Measurements from ENCODE around the gene FBXW12. TPM values are rescaled to one million over a fixed set of nuclear protein-coding genes. Genes with fewer than 3 reads are reported as not detected.

The FBXW12 gene
- total and polyA plus RNA-seq, 4 donors = not detected

GRCh38 chr3:48412375-48413001, 40.5 kb downstream of the FBXW12 start:
- H3K4me1 ChIP-seq (ENCODE audit: control insufficient read depth in 4 of 4, insufficient read depth in 4 of 4, low read length in 3 of 4) = no peaks in the 10 kb centered on the region
- TF ChIP-seq EGR1 (IDR thresholded peaks at IDR 0.05; ENCODE audit: low read depth in 2 of 2) (no peak), NR2F2 (IDR thresholded peaks at IDR 0.05) (no peak), FOXA2 (IDR thresholded peaks at IDR 0.05) (no peak), SP1 (IDR thresholded peaks at IDR 0.05) (no peak), JUND (IDR thresholded peaks at IDR 0.05) (no peak), HNF4G (IDR thresholded peaks at IDR 0.05) (no peak), MAX (IDR thresholded peaks at IDR 0.05) (no peak), RAD21 (IDR thresholded peaks at IDR 0.05) (no peak), GABPA (IDR thresholded peaks at IDR 0.05 in 1 of 2, conservative IDR thresholded peaks at IDR 0.05 in 1 of 2) (no peak), YY1 (IDR thresholded peaks at IDR 0.05) (no peak), FOXA1 (IDR thresholded peaks at IDR 0.05) (no peak), TAF1 (conservative IDR thresholded peaks at IDR 0.05) (no peak), HNF4A (conservative IDR thresholded peaks at IDR 0.05) (no peak), RXRA (IDR thresholded peaks at IDR 0.05) (no peak), REST (IDR thresholded peaks at IDR 0.05) (no peak)
- TF ChIP-seq, protein P1, sequence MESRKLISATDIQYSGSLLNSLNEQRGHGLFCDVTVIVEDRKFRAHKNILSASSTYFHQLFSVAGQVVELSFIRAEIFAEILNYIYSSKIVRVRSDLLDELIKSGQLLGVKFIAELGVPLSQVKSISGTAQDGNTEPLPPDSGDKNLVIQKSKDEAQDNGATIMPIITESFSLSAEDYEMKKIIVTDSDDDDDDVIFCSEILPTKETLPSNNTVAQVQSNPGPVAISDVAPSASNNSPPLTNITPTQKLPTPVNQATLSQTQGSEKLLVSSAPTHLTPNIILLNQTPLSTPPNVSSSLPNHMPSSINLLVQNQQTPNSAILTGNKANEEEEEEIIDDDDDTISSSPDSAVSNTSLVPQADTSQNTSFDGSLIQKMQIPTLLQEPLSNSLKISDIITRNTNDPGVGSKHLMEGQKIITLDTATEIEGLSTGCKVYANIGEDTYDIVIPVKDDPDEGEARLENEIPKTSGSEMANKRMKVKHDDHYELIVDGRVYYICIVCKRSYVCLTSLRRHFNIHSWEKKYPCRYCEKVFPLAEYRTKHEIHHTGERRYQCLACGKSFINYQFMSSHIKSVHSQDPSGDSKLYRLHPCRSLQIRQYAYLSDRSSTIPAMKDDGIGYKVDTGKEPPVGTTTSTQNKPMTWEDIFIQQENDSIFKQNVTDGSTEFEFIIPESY (IDR thresholded peaks at IDR 0.05) = no peak
- TF ChIP-seq, protein P2, sequence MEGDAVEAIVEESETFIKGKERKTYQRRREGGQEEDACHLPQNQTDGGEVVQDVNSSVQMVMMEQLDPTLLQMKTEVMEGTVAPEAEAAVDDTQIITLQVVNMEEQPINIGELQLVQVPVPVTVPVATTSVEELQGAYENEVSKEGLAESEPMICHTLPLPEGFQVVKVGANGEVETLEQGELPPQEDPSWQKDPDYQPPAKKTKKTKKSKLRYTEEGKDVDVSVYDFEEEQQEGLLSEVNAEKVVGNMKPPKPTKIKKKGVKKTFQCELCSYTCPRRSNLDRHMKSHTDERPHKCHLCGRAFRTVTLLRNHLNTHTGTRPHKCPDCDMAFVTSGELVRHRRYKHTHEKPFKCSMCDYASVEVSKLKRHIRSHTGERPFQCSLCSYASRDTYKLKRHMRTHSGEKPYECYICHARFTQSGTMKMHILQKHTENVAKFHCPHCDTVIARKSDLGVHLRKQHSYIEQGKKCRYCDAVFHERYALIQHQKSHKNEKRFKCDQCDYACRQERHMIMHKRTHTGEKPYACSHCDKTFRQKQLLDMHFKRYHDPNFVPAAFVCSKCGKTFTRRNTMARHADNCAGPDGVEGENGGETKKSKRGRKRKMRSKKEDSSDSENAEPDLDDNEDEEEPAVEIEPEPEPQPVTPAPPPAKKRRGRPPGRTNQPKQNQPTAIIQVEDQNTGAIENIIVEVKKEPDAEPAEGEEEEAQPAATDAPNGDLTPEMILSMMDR (IDR thresholded peaks at IDR 0.05; ENCODE audit: low read depth, low read length, missing input control) = no peak
- TF ChIP-seq, protein P3, sequence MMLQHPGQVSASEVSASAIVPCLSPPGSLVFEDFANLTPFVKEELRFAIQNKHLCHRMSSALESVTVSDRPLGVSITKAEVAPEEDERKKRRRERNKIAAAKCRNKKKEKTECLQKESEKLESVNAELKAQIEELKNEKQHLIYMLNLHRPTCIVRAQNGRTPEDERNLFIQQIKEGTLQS (IDR thresholded peaks at IDR 0.05) = no peak
- H3K9ac ChIP-seq (ENCODE audit: low read depth in 1 of 2, low read length in 2 of 2) = no peak overlapping the region
- peaks cover 37 to 98% (median 53%) of the 10 kb centered on the region in 4 donors for H3K36me3 ChIP-seq (ENCODE audit: control insufficient read depth in 4 of 4, insufficient read depth in 3 of 4, low read depth in 1 of 4, low read length in 3 of 4)
- WGBS = 93% methylated on average over 19 of the region's 19 CpGs
- H3K9me3 ChIP-seq (ENCODE audit: control insufficient read depth in 4 of 4, low read length in 3 of 4) = no peaks in the 10 kb centered on the region
- no peaks in the 10 kb centered on the region for H3K27me3 ChIP-seq (ENCODE audit: control insufficient read depth in 4 of 4, insufficient read depth in 4 of 4, low read length in 3 of 4)
- DNase-seq (ENCODE audit: low spot score) = no peak
- no peak overlapping the region for H3K4me3 ChIP-seq (ENCODE audit: low read depth in 1 of 3, low read length in 3 of 3)
- no peak overlapping the region for H3K27ac ChIP-seq (ENCODE audit: low read depth in 1 of 2, low read length in 2 of 2)
